Measurements from ENCODE around the gene NLGN4X.
A peak's percentile ranks its signal among the peaks of the same experiment; 100 is the strongest.

Gene NLGN4X

DNA sequence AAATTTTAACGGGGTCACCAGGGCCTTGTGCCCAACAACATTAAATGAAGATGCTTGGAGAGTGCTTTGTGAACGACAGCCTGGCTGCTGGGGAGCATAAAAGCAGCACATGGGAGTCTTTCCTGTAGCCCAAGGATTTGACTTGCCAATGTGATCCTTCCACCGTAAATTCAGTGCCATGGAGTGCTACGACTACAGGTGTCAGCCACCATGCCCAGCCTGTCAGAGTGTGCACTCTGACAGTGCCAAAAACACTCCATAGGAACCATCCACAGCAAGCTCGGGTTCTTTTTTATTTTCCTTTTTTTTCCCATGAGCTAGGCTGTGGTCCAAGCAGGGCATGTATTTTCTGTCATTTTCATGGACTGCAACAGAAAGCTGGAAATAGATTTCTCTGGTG, 156.9 kb downstream of the NLGN4X start:
- no peak for ATAC-seq
- Mint-ChIP-seq H3K36me3 (no peaks in the 10 kb centered on the region), H3K4me1 (no peaks in the 10 kb centered on the region), H3K27ac (no peak overlapping the region), H3K4me3 (no peak overlapping the region), H3K9me3 (no peaks in the 10 kb centered on the region)
- no peak for DNase-seq (ENCODE audit: low spot score in 2 of 2)

DNA sequence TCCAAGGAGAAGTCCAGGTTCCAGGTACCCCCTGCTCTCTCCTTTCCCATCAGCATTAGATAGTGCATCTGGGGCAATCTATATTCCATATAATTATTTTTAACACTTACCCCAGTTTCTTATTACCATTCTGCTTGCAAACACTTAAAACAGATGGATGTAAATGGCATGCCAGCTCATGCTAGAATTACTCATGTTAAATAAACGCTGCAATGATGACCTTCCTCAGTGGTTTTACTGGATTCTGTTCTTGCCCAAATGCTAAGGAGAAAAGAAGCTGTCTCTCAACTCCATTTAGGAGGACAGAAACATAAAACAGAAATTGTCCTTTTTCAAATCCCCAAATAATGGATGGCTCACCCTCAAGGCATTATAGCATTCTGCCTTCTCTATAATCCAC, 161.1 kb downstream of the NLGN4X start:
- DNase-seq (ENCODE audit: low spot score in 2 of 2): no peak
- no peak overlapping the region for H3K27ac Mint-ChIP-seq

DNA sequence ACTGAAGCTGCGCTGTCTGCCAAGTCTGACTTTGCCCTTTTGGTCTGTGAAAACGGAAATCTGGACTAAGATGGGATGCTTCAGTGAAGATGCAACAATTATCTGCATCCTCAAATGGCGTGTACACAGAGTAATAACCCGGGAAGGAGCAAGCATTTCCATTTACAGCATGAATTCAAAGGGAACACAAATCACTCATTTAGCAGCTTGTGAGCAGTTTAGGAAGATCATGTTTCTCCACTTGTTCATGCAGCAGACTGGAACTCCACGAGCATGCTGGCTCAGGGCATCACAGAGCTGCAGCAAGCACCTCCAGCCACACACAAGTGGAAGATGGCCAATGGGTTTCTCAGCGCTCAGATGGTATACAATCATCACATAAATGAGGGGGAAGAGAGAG, 175.5 kb downstream of the NLGN4X start:
- Mint-ChIP-seq H3K4me3 (no peak overlapping the region), H3K36me3 (no peaks in the 10 kb centered on the region), H3K9me3 (peaks cover 8% of the 10 kb centered on the region), H3K27ac (no peak overlapping the region), H3K4me1 (no peaks in the 10 kb centered on the region)
- no peak for ATAC-seq
- DNase-seq (ENCODE audit: low spot score in 2 of 2): no peak

More for the DNA sequence above, 161.1 kb downstream of the NLGN4X start:
- ATAC-seq: no peak
- Mint-ChIP-seq H3K36me3 (no peaks in the 10 kb centered on the region), H3K4me3 (no peak overlapping the region), H3K4me1 (no peaks in the 10 kb centered on the region), H3K9me3 (no peaks in the 10 kb centered on the region)

DNA sequence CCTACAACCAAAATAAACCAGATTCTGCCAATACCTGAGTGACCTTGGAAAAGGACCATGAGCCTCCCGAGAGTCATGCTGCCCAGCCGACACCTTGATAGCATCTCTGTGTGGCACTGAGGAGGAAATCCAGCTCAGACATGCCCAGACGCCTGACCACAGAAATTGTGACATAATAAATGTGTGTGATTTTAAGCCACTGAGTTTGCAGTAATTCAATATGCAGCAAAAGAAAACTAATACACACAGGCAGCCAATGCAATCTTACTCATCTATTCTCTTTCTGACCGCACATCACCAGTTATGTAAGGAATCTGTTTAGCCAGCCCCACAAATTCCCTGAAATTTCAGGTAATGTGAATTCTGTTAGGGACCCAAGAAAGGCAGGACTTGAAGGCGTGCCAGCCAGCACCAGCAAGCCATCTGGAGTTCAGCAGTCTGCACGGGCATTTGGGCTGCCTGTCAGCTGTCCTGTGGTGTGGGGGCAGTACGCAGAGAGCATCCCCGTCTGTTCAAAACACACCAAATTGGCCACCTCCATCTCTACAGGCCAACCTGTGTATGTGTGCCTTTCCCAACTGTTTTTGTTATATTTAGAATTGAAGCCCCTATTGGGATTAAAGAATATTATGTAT, 176.4 kb downstream of the NLGN4X start:
- no peak overlapping the region for H3K27ac Mint-ChIP-seq
- DNase-seq (ENCODE audit: low spot score in 2 of 2) (no peak), ATAC-seq (no peak)
- H3K9me3 Mint-ChIP-seq: peaks cover 8% of the 10 kb centered on the region
- no peak overlapping the region for H3K4me3 Mint-ChIP-seq
- H3K36me3 Mint-ChIP-seq: no peaks in the 10 kb centered on the region
- H3K4me1 Mint-ChIP-seq: no peaks in the 10 kb centered on the region

DNA sequence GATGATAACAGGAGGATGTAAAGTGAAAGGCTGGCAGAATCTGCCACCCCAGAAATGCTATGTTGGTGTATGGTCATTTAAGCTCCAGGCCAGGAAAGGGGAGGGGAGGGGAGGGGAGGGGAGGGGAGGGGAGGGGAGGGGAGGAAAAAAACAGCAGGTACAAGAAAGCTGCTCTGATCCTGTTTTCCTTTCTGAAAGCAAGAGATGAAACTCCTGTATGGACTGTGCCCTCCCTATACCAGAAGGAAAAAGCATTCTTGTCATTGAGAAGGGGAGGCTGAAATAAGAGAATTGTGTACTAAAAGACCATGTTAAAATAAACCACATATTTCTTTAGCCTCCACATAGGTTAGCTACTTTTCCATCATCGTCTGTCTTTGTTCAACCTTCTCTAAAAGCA, 179.5 kb downstream of the NLGN4X start:
- Mint-ChIP-seq H3K9me3 (peaks cover 6% of the 10 kb centered on the region), H3K36me3 (no peaks in the 10 kb centered on the region), H3K4me3 (no peak overlapping the region), H3K4me1 (no peaks in the 10 kb centered on the region), H3K27ac (no peak overlapping the region)
- DNase-seq (ENCODE audit: low spot score in 2 of 2): no peak
- ATAC-seq: no peak

DNA sequence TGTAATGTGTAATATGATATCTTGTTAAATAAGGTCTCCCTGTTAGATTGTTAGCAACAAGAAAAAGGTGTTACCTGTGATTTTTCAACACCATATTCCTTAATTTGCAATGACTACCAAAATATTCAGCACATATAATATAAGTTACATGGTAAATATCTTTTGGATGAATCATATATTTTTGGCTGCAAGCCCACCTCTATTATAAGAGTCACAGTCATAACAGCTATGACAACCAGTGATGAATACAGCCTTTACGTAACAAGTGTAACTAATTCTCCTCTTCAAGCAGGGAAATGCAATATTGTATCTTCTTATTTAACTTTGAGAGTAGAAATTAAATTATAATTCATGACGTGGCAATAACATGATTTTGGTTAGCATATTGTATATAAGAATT, 187.0 kb downstream of the NLGN4X start:
- DNase-seq (ENCODE audit: low spot score in 2 of 2) (no peak), ATAC-seq (no peak)
- Mint-ChIP-seq H3K4me1 (no peaks in the 10 kb centered on the region), H3K36me3 (no peaks in the 10 kb centered on the region), H3K9me3 (no peaks in the 10 kb centered on the region), H3K27ac (no peak overlapping the region), H3K4me3 (no peak overlapping the region)

DNA sequence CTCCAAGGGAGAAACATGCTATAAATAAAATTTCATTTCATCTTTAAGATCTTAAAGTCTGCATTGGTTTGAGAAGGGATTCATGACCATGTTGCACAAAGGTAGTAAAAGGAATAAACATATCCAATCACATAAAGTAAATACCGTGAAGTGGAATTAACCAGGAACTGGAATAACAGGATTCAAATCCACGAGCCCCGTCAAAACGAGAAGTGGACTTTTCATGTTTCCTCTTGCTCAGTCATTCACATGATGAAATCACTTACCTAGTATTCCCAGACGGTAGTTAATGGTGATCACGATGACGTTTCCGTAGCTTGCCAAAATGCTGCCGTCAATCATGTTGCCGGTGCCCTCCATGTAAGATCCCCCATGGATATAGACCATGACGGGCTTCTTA, 199.7 kb downstream of the NLGN4X start:
- Mint-ChIP-seq H3K4me3 (no peak overlapping the region), H3K4me1 (no peaks in the 10 kb centered on the region), H3K27ac (no peak overlapping the region), H3K36me3 (no peaks in the 10 kb centered on the region), H3K9me3 (no peaks in the 10 kb centered on the region)
- DNase-seq (ENCODE audit: low spot score in 2 of 2) (no peak), ATAC-seq (no peak)

DNA sequence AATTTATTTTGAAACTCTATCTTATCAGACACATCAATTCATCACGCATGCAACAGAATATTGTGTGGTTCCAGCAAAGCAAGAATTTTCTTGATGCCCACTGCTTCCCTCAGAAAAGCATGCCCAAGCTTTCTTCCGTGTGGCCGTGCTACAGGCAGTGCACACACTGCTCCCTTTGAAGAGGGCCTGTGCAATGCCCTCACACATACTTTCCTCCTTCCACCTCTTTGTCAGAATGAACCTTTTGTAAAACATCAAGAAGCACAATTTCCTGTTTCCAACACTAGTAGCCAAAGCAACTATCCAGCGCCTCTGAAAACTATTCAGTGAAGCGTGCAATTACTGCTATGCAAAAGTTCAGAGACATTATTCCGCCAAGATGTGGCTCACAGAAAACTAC, 201.7 kb downstream of the NLGN4X start:
- Mint-ChIP-seq H3K36me3 (no peaks in the 10 kb centered on the region), H3K27ac (no peak overlapping the region), H3K4me3 (no peak overlapping the region), H3K9me3 (peaks cover 3% of the 10 kb centered on the region), H3K4me1 (no peaks in the 10 kb centered on the region)
- no peak for DNase-seq (ENCODE audit: low spot score in 2 of 2)
- no peak for ATAC-seq

DNA sequence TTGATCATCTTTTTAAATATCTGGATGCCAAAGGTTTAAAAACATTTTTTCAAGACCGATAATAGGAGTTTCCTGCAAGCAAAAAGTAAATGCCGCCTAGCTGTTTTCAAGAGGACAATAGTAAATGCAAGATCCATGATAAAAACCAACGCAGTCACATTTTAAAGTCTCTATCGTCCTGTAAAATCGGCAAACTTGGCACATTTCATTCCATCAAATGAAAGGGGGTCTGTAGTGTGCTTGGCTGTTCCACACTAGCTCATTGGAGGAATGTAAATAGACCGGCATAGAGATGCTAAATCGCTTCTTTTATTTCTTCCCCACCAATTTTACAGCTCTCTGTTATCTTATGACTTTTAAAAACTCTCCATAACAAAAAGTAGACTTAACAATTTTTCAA, 202.2 kb downstream of the NLGN4X start:
- Mint-ChIP-seq H3K4me3 (no peak overlapping the region), H3K9me3 (peaks cover 3% of the 10 kb centered on the region), H3K36me3 (no peaks in the 10 kb centered on the region), H3K4me1 (no peaks in the 10 kb centered on the region), H3K27ac (no peak overlapping the region)
- no peak for ATAC-seq
- no peak for DNase-seq (ENCODE audit: low spot score in 2 of 2)

DNA sequence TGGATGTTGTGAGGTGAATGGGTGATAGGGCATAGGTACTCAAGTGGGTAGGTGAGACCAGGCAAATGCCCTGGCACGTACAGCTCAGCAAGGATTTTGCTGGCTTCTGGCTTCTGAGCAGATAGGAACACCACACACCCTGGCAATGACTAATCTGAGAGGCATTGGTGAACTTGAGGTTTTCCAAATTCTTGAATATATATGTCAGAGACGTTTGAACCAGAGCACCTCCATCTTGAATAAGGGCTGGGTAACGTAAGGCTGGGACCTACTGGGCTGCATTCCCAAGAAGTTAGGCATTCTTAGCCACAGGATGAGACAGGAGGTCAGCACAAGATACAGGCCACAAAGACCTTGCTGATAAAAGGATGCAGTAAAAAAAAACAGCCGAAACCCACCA, 204.5 kb downstream of the NLGN4X start:
- DNase-seq (ENCODE audit: low spot score in 2 of 2) (no peak), ATAC-seq (no peak)
- H3K27ac Mint-ChIP-seq: no peak overlapping the region
- H3K9me3 Mint-ChIP-seq: peaks cover 3% of the 10 kb centered on the region
- no peak overlapping the region for H3K4me3 Mint-ChIP-seq
- H3K4me1 Mint-ChIP-seq: no peaks in the 10 kb centered on the region
- H3K36me3 Mint-ChIP-seq: no peaks in the 10 kb centered on the region

DNA sequence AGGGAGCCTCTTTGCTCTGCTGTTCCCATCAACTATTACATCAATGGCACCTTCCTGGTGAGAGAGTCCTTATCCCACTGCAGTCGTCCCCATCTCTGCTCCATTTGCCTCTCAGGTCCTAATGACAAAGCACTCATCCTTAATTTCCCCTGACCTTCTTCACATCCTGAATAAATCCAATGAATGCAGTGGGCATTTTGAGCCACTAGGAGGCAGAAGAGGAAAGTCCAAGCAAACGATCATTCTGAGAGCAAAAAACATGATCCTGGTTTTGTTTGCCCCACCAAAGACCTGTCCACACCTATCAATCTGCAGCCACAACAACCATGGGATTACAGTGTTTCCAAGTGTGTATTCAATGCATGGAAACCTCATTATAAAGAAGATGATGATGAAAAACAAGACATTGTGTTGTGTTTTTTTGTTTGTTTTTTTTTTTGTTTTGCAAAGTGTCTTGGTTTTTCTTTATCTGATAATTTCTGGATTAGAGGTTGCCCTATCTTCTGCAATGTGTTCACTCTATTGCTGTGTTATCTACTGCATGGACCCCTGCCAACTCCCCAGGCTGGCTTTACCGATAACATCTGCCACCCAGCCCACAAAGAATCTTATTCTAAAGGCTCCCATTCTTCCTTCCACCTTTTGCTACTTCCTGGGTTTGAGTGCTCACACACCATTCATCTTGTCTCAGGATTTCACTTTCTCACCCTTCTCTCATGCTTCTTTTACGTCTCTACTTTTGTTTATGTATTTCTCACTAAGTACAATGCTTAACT, 207.2 kb downstream of the NLGN4X start:
- Mint-ChIP-seq H3K36me3 (no peaks in the 10 kb centered on the region), H3K9me3 (peaks cover 6% of the 10 kb centered on the region), H3K27ac (no peak overlapping the region), H3K4me3 (no peak overlapping the region), H3K4me1 (no peaks in the 10 kb centered on the region)
- DNase-seq (ENCODE audit: low spot score in 2 of 2) (peak in 1 of 2 donors; percentile 1), ATAC-seq (no peak)

DNA sequence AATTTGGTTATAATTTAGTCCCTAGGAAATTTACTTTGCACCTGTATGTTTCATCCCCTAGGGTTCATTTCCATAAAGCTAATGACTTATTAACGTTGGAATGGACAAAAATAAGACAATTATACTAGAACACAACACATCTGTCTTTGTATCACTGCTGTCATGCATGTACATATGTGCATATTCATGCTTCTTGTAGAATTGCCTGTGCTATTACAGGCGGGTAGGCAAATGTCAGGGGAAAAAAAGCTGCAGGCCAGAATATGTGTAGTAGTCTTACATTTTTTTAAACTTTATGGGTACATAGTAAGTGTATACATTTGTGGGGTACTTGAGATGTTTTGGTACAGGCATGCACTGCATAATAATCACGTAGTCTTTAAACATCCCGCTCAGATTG, 209.6 kb downstream of the NLGN4X start:
- no peaks in the 10 kb centered on the region for H3K4me1 Mint-ChIP-seq
- ATAC-seq (no peak), DNase-seq (ENCODE audit: low spot score in 2 of 2) (no peak)
- no peak overlapping the region for H3K27ac Mint-ChIP-seq
- peaks cover 6% of the 10 kb centered on the region for H3K9me3 Mint-ChIP-seq
- H3K4me3 Mint-ChIP-seq: no peak overlapping the region
- no peaks in the 10 kb centered on the region for H3K36me3 Mint-ChIP-seq

DNA sequence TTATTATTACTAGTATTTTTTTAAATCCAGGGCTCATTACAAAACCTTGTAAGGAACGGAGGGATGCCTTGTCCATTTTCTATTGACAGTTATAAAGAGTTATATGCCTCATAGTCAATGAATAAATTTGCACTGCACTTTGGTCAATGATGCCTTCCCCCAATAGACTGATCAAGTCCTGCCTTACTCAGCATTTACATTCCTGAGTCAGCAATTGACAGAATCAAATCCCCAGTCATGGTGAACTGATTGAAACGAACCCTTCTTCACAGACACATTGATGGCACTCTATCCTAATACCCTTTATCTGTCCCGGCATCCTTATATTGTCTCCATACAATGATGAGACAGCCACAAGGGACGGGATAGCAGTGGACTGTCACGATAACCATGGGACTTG, 213.2 kb downstream of the NLGN4X start:
- H3K4me3 Mint-ChIP-seq: no peak overlapping the region

DNA sequence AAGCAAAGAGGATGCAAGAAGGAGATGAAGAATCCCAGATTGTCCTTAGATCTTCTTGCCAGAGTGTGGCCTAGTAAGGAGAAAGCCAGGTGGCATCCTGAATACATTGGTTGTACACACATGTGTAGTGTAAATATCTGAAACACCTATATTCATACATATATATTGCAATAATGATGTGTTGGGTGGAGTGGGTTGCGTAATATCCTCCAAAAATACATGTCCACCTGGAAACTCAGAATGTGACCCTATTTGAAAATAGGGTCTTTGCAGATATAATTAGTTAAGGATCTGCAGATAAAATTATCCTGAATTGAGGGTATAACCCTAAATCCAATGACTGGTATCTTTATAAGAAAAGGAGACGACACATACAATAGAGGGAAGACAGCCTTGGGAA, 216.3 kb downstream of the NLGN4X start:
- ATAC-seq (no peak), DNase-seq (ENCODE audit: low spot score in 2 of 2) (no peak)
- Mint-ChIP-seq H3K36me3 (no peaks in the 10 kb centered on the region), H3K4me1 (no peaks in the 10 kb centered on the region), H3K27ac (no peak overlapping the region), H3K9me3 (peaks cover 3% of the 10 kb centered on the region), H3K4me3 (no peak overlapping the region)

More for the DNA sequence above, 213.2 kb downstream of the NLGN4X start:
- Mint-ChIP-seq H3K9me3 (peaks cover 3% of the 10 kb centered on the region), H3K27ac (no peak overlapping the region), H3K36me3 (no peaks in the 10 kb centered on the region), H3K4me1 (no peaks in the 10 kb centered on the region)
- DNase-seq (ENCODE audit: low spot score in 2 of 2) (no peak), ATAC-seq (no peak)

DNA sequence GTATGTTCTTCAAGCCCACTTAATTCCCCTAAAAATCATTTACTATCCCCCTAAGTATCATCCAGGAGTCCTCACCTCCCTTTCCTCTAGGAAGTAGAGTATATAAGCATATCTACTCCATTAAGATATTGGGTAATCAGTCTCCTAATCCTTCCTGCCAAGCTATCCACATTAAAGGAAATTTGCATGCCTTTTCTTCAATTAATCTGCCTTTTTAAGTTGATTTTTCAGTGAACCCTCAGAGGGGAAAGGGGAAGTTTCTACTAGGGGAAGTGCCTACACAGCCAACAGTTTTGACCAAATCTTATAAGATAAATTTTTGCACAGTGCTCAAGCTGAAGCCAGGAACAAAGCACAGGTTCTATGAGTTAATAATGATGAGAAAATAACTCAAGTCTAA, 222.8 kb downstream of the NLGN4X start:
- no peak overlapping the region for H3K4me3 Mint-ChIP-seq
- H3K36me3 Mint-ChIP-seq: no peaks in the 10 kb centered on the region
- DNase-seq (ENCODE audit: low spot score in 2 of 2) (no peak), ATAC-seq (no peak)
- H3K4me1 Mint-ChIP-seq: no peaks in the 10 kb centered on the region
- no peaks in the 10 kb centered on the region for H3K9me3 Mint-ChIP-seq
- no peak overlapping the region for H3K27ac Mint-ChIP-seq

DNA sequence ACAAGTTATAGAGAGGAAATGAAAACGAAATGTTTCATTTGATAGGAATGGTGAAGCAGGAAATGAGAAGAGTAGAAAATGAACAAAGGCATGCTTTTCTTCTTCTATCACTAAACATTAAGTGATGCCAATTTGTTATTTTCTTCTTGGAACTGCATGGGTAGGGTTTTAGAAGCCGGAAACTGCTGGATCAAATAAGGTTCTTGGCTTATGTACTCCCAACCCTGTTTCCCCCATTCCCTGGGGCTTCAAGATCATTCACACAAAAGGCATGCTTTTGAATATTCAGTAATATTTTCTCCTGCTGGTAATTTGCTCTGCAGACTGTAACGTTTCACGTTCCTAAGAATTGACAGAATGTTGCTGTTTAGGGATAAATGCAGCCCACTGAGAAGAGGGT, 224.1 kb downstream of the NLGN4X start:
- Mint-ChIP-seq H3K36me3 (no peaks in the 10 kb centered on the region), H3K4me1 (no peaks in the 10 kb centered on the region), H3K9me3 (no peaks in the 10 kb centered on the region), H3K27ac (no peak overlapping the region), H3K4me3 (no peak overlapping the region)
- DNase-seq (ENCODE audit: low spot score in 2 of 2): no peak
- ATAC-seq: no peak
